COLO829 (cell line): ENCODE measurements around the gene ATXN10.
"Not testable (repeated sequence)": the region's sequence is repeated elsewhere in the genome, so short reads cannot be mapped to it uniquely, and the experiment has no call there.

Experiments
- DNase-seq: peaks from one replicate; pipeline ENCODE4 v3.0.0; 2012; ENCODE audit warnings: low spot score

Gene ATXN10

GRCh38 chr22:45644714-45645113 is 26.9 kb upstream of the ATXN10 start:
- DNase-seq: no peak

- DNase-seq: no peak
Measured at GRCh38 chr22:45645150-45645525, 26.5 kb upstream of the ATXN10 start.

- DNase-seq: peak; percentile 69
Measured at GRCh38 chr22:45645526-45646414, 25.9 kb upstream of the ATXN10 start.

GRCh38 chr22:45647532-45648225 is 24.0 kb upstream of the ATXN10 start:
- DNase-seq: no peak

- no peak for DNase-seq
Measured at GRCh38 chr22:45648301-45649117, 23.1 kb upstream of the ATXN10 start.

- DNase-seq: no peak
Measured at GRCh38 chr22:45649809-45650208, 21.8 kb upstream of the ATXN10 start.

- DNase-seq: no peak
Measured at GRCh38 chr22:45650721-45651120, 20.9 kb upstream of the ATXN10 start.

GRCh38 chr22:45651931-45652528 is 19.6 kb upstream of the ATXN10 start:
- no peak for DNase-seq

- DNase-seq: no peak
Measured at GRCh38 chr22:45656577-45656976, 15.1 kb upstream of the ATXN10 start.

- no peak for DNase-seq
Measured at GRCh38 chr22:45657701-45658100, 13.9 kb upstream of the ATXN10 start.

GRCh38 chr22:45664136-45664646 is 7.4 kb upstream of the ATXN10 start:
- DNase-seq: no peak

- DNase-seq: no peak
Measured at GRCh38 chr22:45667486-45667885, 4.1 kb upstream of the ATXN10 start.

- not testable (repeated sequence) for DNase-seq
Measured at GRCh38 chr22:45670363-45670762, 1.3 kb upstream of the ATXN10 start.

- DNase-seq: no peak
Measured at GRCh38 chr22:45670981-45671782, 452 bp upstream of the ATXN10 start.

- DNase-seq: no peak
Measured at GRCh38 chr22:45672564-45673481, 1.2 kb downstream of the ATXN10 start.

- peak; percentile 81 for DNase-seq
Measured at GRCh38 chr22:45673482-45674175, 2.0 kb downstream of the ATXN10 start.

- no peak for DNase-seq
Measured at GRCh38 chr22:45676024-45676423, 4.4 kb downstream of the ATXN10 start.

GRCh38 chr22:45677063-45677462 is 5.4 kb downstream of the ATXN10 start:
- DNase-seq: no peak
